Measurements from ENCODE around the gene KMT2D.

DNA sequence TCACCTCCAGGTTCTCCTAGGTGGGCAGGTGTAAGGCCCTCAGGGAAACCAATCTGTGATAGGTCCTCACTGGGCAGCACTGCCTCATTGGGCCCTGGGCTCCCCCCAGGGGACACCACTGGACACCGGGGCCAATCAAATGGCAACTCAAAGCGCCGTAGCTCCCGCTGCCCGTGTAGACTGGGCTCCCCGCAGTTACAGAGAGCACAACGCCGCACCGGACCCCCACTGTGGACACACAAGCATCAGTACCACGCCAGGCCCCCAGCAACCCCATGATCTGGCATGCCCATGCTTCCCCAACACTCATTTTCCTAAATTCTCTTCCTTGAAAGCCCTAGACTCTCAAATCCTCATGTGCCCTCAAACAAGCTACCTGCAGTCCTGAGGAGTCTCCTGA lies 6.1 kb downstream of the KMT2D start:
- TF ChIP-seq CTCF (IDR thresholded peaks at IDR 0.05; ENCODE audit: low read depth, low read length) (no peak), EZH2phosphoT487 (IDR thresholded peaks at IDR 0.05; ENCODE audit: low read depth) (no peak)

Data from OCI-LY3 (cell line).